HepG2 (cell line): ENCODE results near the gene BCAS4. TPM values are rescaled to one million over a fixed set of nuclear protein-coding genes. Genes with fewer than 3 reads are reported as not detected.

ENCODE experiments used
- ATAC-seq: fragments of 200-7000 bp; cut with Tn5 transposase; 3 replicates; pipeline ENCODE4 v1.9.1; 2020; ENCODE audit warnings: mild to moderate bottlenecking, moderate library complexity
- BruUV-seq: library from RNA; stranded (reverse); fragments of 400-500 nt; replicated peaks from 2 replicates; lab custom pipeline; 2021; lab: Mats Ljungman, UMichigan
- CTCF ChIA-PET: fragments of 300-600 bp; formaldehyde crosslinking; extraction: SDS; loops from one replicate; lab custom pipeline; 2021; ENCODE audit warnings: low total read pairs, inconsistent platforms, low intra/inter-chr PET ratio; lab: Yijun Ruan, JAX
- POLR2A ChIA-PET: fragments of 350-600 bp; sonication (Branson Sonifier 250); formaldehyde crosslinking; loops from one replicate; lab custom pipeline; 2020; ENCODE audit warnings: antibody characterized with exemption, inconsistent platforms; lab: Yijun Ruan, JAX
- DNase-seq: peaks from one replicate; pipeline ENCODE4 v3.0.0-alpha.2; 2015; ENCODE audit warnings: low spot score
- FAIRE-seq: peaks from 3 replicates; lab custom pipeline; 2011; peaks lifted over from hg19 to GRCh38; lab: Jason Lieb, UNC
- H2AFZ ChIP-seq: one replicate; pipeline ENCODE4 v1.6.1; 2011; ENCODE audit warnings: low read length, inconsistent platforms
- H3K27ac ChIP-seq: fragments of 300-600 bp; 3 replicates; pipeline ENCODE4 v1.8.0; 2011; ENCODE audit warnings: mixed run types, mild to moderate bottlenecking, mixed read lengths, low read length, inconsistent platforms; ENCODE audit not compliant: insufficient read depth; ENCODE audit errors: extremely low read length
- H3K27me3 ChIP-seq, 2 experiments: fragments of 200-600 bp in 1 of 2; 2 replicates in 1 of 2; 3 replicates in 1 of 2; pipeline versions ENCODE4 v1.6.0 to v1.8.0; 2011; ENCODE audit warnings: low read length in 2 of 2, mild to moderate bottlenecking in 2 of 2, moderate library complexity in 2 of 2, inconsistent platforms in 1 of 2; ENCODE audit not compliant: insufficient read depth in 2 of 2, control insufficient read depth in 1 of 2
- H3K36me3 ChIP-seq, 2 experiments: fragments of 200-600 bp in 1 of 2; replicated peaks in 1 of 2; 2 replicates in 1 of 2; 3 replicates in 1 of 2; pipeline versions ENCODE4 v1.5.1 to v1.8.0; 2011; ENCODE audit warnings: low read length in 2 of 2, inconsistent platforms in 1 of 2; ENCODE audit not compliant: insufficient read depth in 2 of 2, control insufficient read depth in 1 of 2
- H3K4me1 ChIP-seq: 2 replicates; pipeline ENCODE4 v1.5.1; 2012; ENCODE audit warnings: low read length, inconsistent platforms; ENCODE audit not compliant: insufficient read depth
- H3K4me2 ChIP-seq: 2 replicates; pipeline ENCODE4 v1.6.0; 2011; ENCODE audit warnings: low read depth, low read length, inconsistent platforms
- H3K4me3 ChIP-seq, 3 experiments: fragments of 200-600 bp in 1 of 3; sonication (generic), shearing (Covaris generic) in 1 of 3; replicated peaks in 1 of 3; 2 replicates each; pipeline ENCODE4 v1.5.1; 2011 to 2016; ENCODE audit warnings: low read length in 3 of 3, inconsistent platforms in 2 of 3, low read depth in 2 of 3, mild to moderate bottlenecking in 2 of 3, control low read depth in 1 of 3, mixed read lengths in 1 of 3; ENCODE audit not compliant: insufficient read depth in 1 of 3
- H3K79me2 ChIP-seq: one replicate; pipeline ENCODE4 v1.6.1; 2011; ENCODE audit warnings: low read length, inconsistent platforms; ENCODE audit not compliant: insufficient read depth
- H3K9ac ChIP-seq: 2 replicates; pipeline ENCODE4 v1.6.0; 2011; ENCODE audit warnings: mild to moderate bottlenecking, low read depth, low read length, inconsistent platforms; ENCODE audit not compliant: insufficient read depth
- H3K9me3 ChIP-seq: 2 replicates; pipeline ENCODE4 v1.5.1; 2012; ENCODE audit warnings: mild to moderate bottlenecking, low read length
- H4K20me1 ChIP-seq: 2 replicates; pipeline ENCODE4 v1.6.0; 2011; ENCODE audit warnings: inconsistent platforms, mild to moderate bottlenecking, low read length, moderate library complexity; ENCODE audit not compliant: insufficient read depth
- CREB1 ChIP-seq, 2 experiments: fragments of 450-650 bp in 1 of 2; IDR thresholded peaks; 2 replicates each; pipeline ENCODE4 v1.6.1; 2016 to 2017; ENCODE audit warnings: control low read depth in 1 of 2, mild to moderate bottlenecking in 1 of 2, missing compliant biosample characterization in 1 of 2, missing genetic modification characterization in 1 of 2
- DMAP1 ChIP-seq: IDR thresholded peaks from 2 replicates; pipeline ENCODE4 v1.6.1; 2016
- HOXA3 ChIP-seq: sonication (generic); formaldehyde crosslinking; IDR thresholded peaks from 2 replicates; pipeline ENCODE4 v1.5.0; 2020; ENCODE audit warnings: missing genetic modification reagents
- LCORL ChIP-seq, 2 experiments: fragments of 450-650 bp in 1 of 2; sonication (generic) in 1 of 2; formaldehyde crosslinking in 1 of 2; IDR thresholded peaks; 2 replicates each; pipeline versions ENCODE4 v1.5.0 to v1.6.1; 2017 to 2020; ENCODE audit warnings: antibody characterized with exemption in 1 of 2, missing genetic modification reagents in 1 of 2
- NR2C2 ChIP-seq: sonication (generic); formaldehyde crosslinking; IDR thresholded peaks from 2 replicates; pipeline ENCODE4 v1.4.0; 2020; ENCODE audit warnings: missing genetic modification reagents, mild to moderate bottlenecking, moderate library complexity, borderline replicate concordance
- PHF20 ChIP-seq: sonication (generic); formaldehyde crosslinking; IDR thresholded peaks from 2 replicates; pipeline ENCODE4 v1.5.0; 2020; ENCODE audit warnings: mild to moderate bottlenecking, missing genetic modification reagents
- SAFB2 ChIP-seq: sonication (generic); formaldehyde crosslinking; IDR thresholded peaks from 2 replicates; pipeline ENCODE4 v1.5.1; 2020; ENCODE audit warnings: missing genetic modification reagents, low read depth, mild to moderate bottlenecking, borderline replicate concordance
- SRF ChIP-seq: IDR thresholded peaks from 2 replicates; pipeline ENCODE4 v1.6.1; 2011; ENCODE audit warnings: mild to moderate bottlenecking, low read depth, low read length, moderate library complexity
- ZEB1 ChIP-seq: IDR thresholded peaks from 2 replicates; pipeline ENCODE4 v1.6.1; 2012; ENCODE audit warnings: mild to moderate bottlenecking, low read depth, inconsistent platforms; ENCODE audit not compliant: insufficient replicate concordance
- ZNF143 ChIP-seq: sonication (generic); formaldehyde crosslinking; IDR thresholded peaks from 2 replicates; pipeline ENCODE4 v1.4.0; 2020; ENCODE audit warnings: missing genetic modification reagents
- ZNF451 ChIP-seq: sonication (generic); formaldehyde crosslinking; IDR thresholded peaks from 2 replicates; pipeline ENCODE4 v1.5.0; 2020; ENCODE audit warnings: mild to moderate bottlenecking, missing genetic modification reagents
- ZNF557 ChIP-seq: sonication (generic); formaldehyde crosslinking; IDR thresholded peaks from 2 replicates; pipeline ENCODE4 v1.4.0; 2020; ENCODE audit warnings: missing genetic modification reagents
- ZNF563 ChIP-seq: sonication (generic); formaldehyde crosslinking; IDR thresholded peaks from 2 replicates; pipeline ENCODE4 v1.8.0; 2022; ENCODE audit warnings: mild to moderate bottlenecking, moderate library complexity, missing genetic modification reagents
- ZNF605 ChIP-seq: sonication (generic); formaldehyde crosslinking; IDR thresholded peaks from 2 replicates; pipeline ENCODE4 v1.8.0; 2022; ENCODE audit warnings: mild to moderate bottlenecking, missing genetic modification reagents
- WGBS: methylation state at CpG from one replicate; pipeline ENCODE4 v1.1.6; 2017; ENCODE audit warnings: low lambda C conversion rate; 5-methylcytosine and 5-hydroxymethylcytosine counted together
- in situ Hi-C: cut with HindIII; loops from 2 replicates; pipeline ENCODE4 v1.10.0; 2017; ENCODE audit warnings: low pct_unique_long_range_greater_than_20kb; ENCODE audit not compliant: extremely low pct_ligation_motif_present
- intact Hi-C: fragments of 100-400 bp; cut with micrococcal nuclease; formaldehyde crosslinking; loops from one replicate; pipeline ENCODE4 v1.10.0; 2022; ENCODE audit not compliant: unreplicated experiment
- polyA plus RNA-seq, 8 experiments: library from polyadenylated mRNA; depleted of rRNA in 3 of 8; stranded (reverse) in 7 of 8; unstranded in 1 of 8; fragments of >200 nt; fragmentation: Illumina TruSeq in 4 of 8; extraction: Trizol in 4 of 8; gene quantifications; 2 replicates each; pipeline versions ENCODE4 v1.2.1 to v1.2.3, GENCODE V29; 2011 to 2016; ENCODE audit warnings: low read depth in 4 of 8, missing spikeins in 1 of 8, mixed read lengths in 1 of 8; ENCODE audit not compliant: insufficient read depth in 1 of 8
- total RNA-seq, 5 experiments: library from RNA; depleted of rRNA; stranded (reverse); fragments of >200 nt; fragmentation: Illumina TruSeq; extraction: Trizol; gene quantifications; 2 replicates each; pipeline ENCODE4 v1.2.3, GENCODE V29; 2016; ENCODE audit warnings: low read depth in 1 of 5
- TF ChIP-seq, protein P1 (sequence below): sonication (generic); formaldehyde crosslinking; IDR thresholded peaks from 2 replicates; pipeline ENCODE4 v1.5.1; 2020; ENCODE audit warnings: missing genetic modification reagents, mild to moderate bottlenecking, borderline replicate concordance
- TF ChIP-seq, protein P2 (sequence below): sonication (generic); formaldehyde crosslinking; IDR thresholded peaks from 2 replicates; pipeline ENCODE4 v1.4.0; 2020; ENCODE audit warnings: missing genetic modification reagents, borderline replicate concordance

Gene BCAS4
- total and polyA plus RNA-seq, 2 of the 13 experiments (the other 11 are each of a cell fraction or from before 2014, with no cell fraction given) = 7.2 to 8.0 TPM

DNA sequence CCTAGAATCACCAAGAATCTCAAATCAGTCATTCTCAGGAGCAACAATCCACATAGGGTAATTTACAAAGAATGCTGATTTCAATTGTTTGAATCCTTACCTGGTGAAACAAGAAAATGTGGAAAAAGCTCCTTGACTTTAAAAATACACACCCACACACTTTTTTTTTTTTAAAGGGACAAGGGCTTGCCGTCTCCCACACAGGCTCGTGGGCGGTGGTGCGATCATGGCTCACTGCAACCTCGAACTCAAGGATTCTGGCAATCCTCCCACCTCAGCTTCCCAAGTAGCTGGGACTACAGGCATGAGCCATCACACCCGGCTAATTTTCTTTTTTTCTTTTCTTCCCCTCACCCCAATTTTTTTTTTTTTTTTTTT lies 32.8 kb upstream of the BCAS4 start (continued):
- no peak for TF ChIP-seq NR2C2 (CRISPR knock-in tag)
- TF ChIP-seq SAFB2 (CRISPR knock-in tag) = 0 out of 2 replicates have a peak, but pooled peaks have one; percentile 74
- peak; percentile 4 for TF ChIP-seq ZEB1
- 0 out of 2 replicates have a peak, but pooled peaks have one; percentile 2 for TF ChIP-seq ZNF143

DNA sequence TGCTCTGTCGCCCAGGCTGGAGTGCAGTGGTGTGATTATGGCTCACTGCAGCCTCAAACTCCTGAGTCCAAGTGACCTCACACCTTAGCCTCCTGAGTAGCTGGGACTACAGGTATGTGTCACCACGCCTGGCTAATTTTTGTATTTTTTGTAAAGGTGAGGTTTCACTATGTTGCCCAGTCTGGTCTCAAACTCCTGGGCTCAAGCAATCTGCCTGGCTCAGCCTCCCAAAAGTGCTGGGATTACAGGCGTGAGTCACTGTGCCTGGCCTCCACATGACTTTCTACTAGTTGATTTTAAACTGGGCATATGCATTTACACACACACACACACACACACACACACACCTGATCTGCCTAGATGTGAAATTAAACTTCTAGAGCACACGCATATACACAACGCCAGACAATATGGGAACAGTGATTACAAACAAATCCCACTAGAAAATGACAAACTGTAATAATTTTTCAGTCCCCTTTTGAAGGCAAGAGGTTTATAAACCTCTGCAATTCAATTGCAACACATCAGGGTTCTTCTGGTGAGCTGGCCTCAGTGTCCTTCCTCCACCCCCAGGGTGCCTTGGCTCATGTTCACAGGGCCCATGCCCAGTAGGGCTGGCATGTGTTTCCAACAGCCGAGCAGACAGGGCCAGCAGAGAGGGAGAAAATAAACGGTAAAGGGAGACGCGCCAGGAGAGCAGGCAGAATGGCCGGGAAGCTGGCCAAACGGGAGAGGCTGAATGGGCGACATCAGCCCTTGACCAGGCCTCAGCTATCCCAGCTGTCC lies 32.2 kb upstream of the BCAS4 start:
- BruUV-seq = no TSS peak
- FAIRE-seq = no peak
- no peak for ATAC-seq
- ChIA-PET CTCF (no interaction called here), POLR2A (interaction anchor here (1.7 to 2.3 kb wide), 5 partner anchors 16 to 33 kb away, joined by 5 to 13 read pairs (median 7); partner anchors contain the start of gene BCAS4)
- intact Hi-C loops = no loop called here
- no peaks in the 10 kb centered on the region for H3K9me3 ChIP-seq
- peak overlapping the region; percentile 24 for H3K9ac ChIP-seq
- H3K79me2 ChIP-seq = no peaks in the 10 kb centered on the region
- H3K36me3 ChIP-seq = no peaks in the 10 kb centered on the region
- H3K27ac ChIP-seq = peak overlapping the region; percentile 66
- WGBS = 74% methylated on average over 12 of the region's 12 CpGs
- no peak overlapping the region for H3K4me3 ChIP-seq
- peaks cover 73% of the 10 kb centered on the region for H3K4me1 ChIP-seq
- H3K27me3 ChIP-seq = no peaks in the 10 kb centered on the region
- H2AFZ ChIP-seq = no peak overlapping the region
- in situ Hi-C loops = no loop called here
- H3K4me2 ChIP-seq = peak overlapping the region; percentile 84; the same call in 1 of the 2 replicates
- H4K20me1 ChIP-seq = no peaks in the 10 kb centered on the region
- DNase-seq = peak; percentile 34
- no peak for TF ChIP-seq DMAP1
- TF ChIP-seq, protein P1, sequence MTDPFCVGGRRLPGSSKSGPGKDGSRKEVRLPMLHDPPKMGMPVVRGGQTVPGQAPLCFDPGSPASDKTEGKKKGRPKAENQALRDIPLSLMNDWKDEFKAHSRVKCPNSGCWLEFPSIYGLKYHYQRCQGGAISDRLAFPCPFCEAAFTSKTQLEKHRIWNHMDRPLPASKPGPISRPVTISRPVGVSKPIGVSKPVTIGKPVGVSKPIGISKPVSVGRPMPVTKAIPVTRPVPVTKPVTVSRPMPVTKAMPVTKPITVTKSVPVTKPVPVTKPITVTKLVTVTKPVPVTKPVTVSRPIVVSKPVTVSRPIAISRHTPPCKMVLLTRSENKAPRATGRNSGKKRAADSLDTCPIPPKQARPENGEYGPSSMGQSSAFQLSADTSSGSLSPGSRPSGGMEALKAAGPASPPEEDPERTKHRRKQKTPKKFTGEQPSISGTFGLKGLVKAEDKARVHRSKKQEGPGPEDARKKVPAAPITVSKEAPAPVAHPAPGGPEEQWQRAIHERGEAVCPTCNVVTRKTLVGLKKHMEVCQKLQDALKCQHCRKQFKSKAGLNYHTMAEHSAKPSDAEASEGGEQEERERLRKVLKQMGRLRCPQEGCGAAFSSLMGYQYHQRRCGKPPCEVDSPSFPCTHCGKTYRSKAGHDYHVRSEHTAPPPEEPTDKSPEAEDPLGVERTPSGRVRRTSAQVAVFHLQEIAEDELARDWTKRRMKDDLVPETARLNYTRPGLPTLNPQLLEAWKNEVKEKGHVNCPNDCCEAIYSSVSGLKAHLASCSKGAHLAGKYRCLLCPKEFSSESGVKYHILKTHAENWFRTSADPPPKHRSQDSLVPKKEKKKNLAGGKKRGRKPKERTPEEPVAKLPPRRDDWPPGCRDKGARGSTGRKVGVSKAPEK = 0 out of 2 replicates have a peak, but pooled peaks have one; percentile 22
- TF ChIP-seq, protein P2, sequence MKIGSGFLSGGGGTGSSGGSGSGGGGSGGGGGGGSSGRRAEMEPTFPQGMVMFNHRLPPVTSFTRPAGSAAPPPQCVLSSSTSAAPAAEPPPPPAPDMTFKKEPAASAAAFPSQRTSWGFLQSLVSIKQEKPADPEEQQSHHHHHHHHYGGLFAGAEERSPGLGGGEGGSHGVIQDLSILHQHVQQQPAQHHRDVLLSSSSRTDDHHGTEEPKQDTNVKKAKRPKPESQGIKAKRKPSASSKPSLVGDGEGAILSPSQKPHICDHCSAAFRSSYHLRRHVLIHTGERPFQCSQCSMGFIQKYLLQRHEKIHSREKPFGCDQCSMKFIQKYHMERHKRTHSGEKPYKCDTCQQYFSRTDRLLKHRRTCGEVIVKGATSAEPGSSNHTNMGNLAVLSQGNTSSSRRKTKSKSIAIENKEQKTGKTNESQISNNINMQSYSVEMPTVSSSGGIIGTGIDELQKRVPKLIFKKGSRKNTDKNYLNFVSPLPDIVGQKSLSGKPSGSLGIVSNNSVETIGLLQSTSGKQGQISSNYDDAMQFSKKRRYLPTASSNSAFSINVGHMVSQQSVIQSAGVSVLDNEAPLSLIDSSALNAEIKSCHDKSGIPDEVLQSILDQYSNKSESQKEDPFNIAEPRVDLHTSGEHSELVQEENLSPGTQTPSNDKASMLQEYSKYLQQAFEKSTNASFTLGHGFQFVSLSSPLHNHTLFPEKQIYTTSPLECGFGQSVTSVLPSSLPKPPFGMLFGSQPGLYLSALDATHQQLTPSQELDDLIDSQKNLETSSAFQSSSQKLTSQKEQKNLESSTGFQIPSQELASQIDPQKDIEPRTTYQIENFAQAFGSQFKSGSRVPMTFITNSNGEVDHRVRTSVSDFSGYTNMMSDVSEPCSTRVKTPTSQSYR (CRISPR knock-in tag) = no peak
- 0 out of 2 replicates have a peak, but pooled peaks have one; percentile 4 for TF ChIP-seq LCORL (IDR thresholded peaks at IDR 0.05)
- no peak for TF ChIP-seq LCORL (CRISPR knock-in tag; IDR thresholded peaks at IDR 0.05)
- 0 out of 2 replicates have a peak, but pooled peaks have one; percentile 7 for TF ChIP-seq HOXA3 (CRISPR knock-in tag)
- TF ChIP-seq ZNF451 (CRISPR knock-in tag) = no peak
- TF ChIP-seq CREB1 (IDR thresholded peaks at IDR 0.05) = peak; percentile 29; the same call in 1 of the 2 replicates
- TF ChIP-seq CREB1 (CRISPR knock-in tag; IDR thresholded peaks at IDR 0.05) = no peak
- no peak for TF ChIP-seq ZNF557 (CRISPR knock-in tag)
- no peak for TF ChIP-seq ZNF563 (CRISPR knock-in tag)
- TF ChIP-seq SRF = no peak
- TF ChIP-seq ZNF605 (CRISPR knock-in tag) = peak; percentile 16; the same call in 1 of the 2 replicates
- no peak for TF ChIP-seq PHF20 (CRISPR knock-in tag)
